OCI-LY1 (cell line): Measurements from ENCODE around the gene ZNF200.

Source experiments
- H2AFZ ChIP-seq: fragments of 200-600 bp; sonication (generic), shearing (Covaris generic); 2 replicates; pipeline ENCODE4 v1.6.0; 2014; ENCODE audit warnings: antibody characterized with exemption, mild to moderate bottlenecking, low read length
- H3F3A ChIP-seq: fragments of 200-600 bp; sonication (generic), shearing (Covaris generic); 2 replicates; pipeline ENCODE4 v1.6.0; 2014; ENCODE audit warnings: mild to moderate bottlenecking, antibody characterized with exemption, low read length, moderate library complexity; ENCODE audit not compliant: insufficient read depth
- H3K27ac ChIP-seq: fragments of 200-600 bp; sonication (generic); 2 replicates; pipeline ENCODE4 v1.5.1; 2014; ENCODE audit warnings: low read length, mixed run types, mild to moderate bottlenecking, low read depth; ENCODE audit not compliant: poor library complexity, severe bottlenecking
- H3K27me3 ChIP-seq: fragments of 200-600 bp; sonication (generic); 2 replicates; pipeline ENCODE4 v1.6.0; 2014; ENCODE audit warnings: antibody characterized with exemption, mild to moderate bottlenecking, low read length, moderate library complexity; ENCODE audit not compliant: insufficient read depth
- H3K36me3 ChIP-seq: fragments of 200-600 bp; sonication (generic); 2 replicates; pipeline ENCODE4 v1.6.1; 2014; ENCODE audit warnings: mild to moderate bottlenecking, antibody characterized with exemption, low read length, moderate library complexity, mixed read lengths; ENCODE audit not compliant: insufficient read depth
- H3K4me1 ChIP-seq: fragments of 200-600 bp; sonication (generic); 2 replicates; pipeline ENCODE4 v1.5.1; 2014; ENCODE audit warnings: mild to moderate bottlenecking, low read length, moderate library complexity; ENCODE audit not compliant: insufficient read depth, severe bottlenecking
- H3K4me2 ChIP-seq: fragments of 200-600 bp; sonication (generic), shearing (Covaris generic); 2 replicates; pipeline ENCODE4 v1.6.1; 2014; ENCODE audit warnings: low read length
- H3K4me3 ChIP-seq: fragments of 200-600 bp; sonication (generic); 2 replicates; pipeline ENCODE4 v1.5.1; 2014; ENCODE audit warnings: low read length, low read depth, mild to moderate bottlenecking, mixed read lengths; ENCODE audit not compliant: poor library complexity, severe bottlenecking
- H3K79me2 ChIP-seq: fragments of 200-600 bp; shearing (Covaris generic); 2 replicates; pipeline ENCODE4 v1.6.1; 2016; ENCODE audit warnings: mixed run types, low read length, mixed read lengths; ENCODE audit not compliant: insufficient read depth
- H3K9ac ChIP-seq: fragments of 200-600 bp; sonication (generic), shearing (Covaris generic); 2 replicates; pipeline ENCODE4 v1.6.1; 2014; ENCODE audit warnings: mild to moderate bottlenecking, low read length, mixed read lengths
- H3K9me2 ChIP-seq: fragments of 200-600 bp; sonication (generic), shearing (Covaris generic); 2 replicates; pipeline ENCODE4 v1.6.1; 2014; ENCODE audit warnings: low read depth, mild to moderate bottlenecking, low read length, mixed read lengths
- H3K9me3 ChIP-seq: fragments of 200-600 bp; shearing (Covaris generic); 2 replicates; pipeline ENCODE4 v1.6.1; 2014; ENCODE audit warnings: low read length, mixed read lengths
- H4K20me1 ChIP-seq: fragments of 200-600 bp; sonication (generic), shearing (Covaris generic); 2 replicates; pipeline ENCODE4 v1.6.0; 2016; ENCODE audit warnings: mild to moderate bottlenecking, low read length; ENCODE audit not compliant: insufficient read depth
- EZH2 ChIP-seq: fragments of 200-600 bp; sonication (generic), shearing (Covaris generic); IDR thresholded peaks from 2 replicates; pipeline ENCODE4 v1.8.0; 2017; ENCODE audit warnings: borderline replicate concordance, mixed run types, mild to moderate bottlenecking, antibody characterized with exemption, low read length, moderate library complexity, mixed read lengths
- TF ChIP-seq, protein P1 (sequence below): fragments of 200-600 bp; sonication (generic), shearing (Covaris generic); IDR thresholded peaks from 2 replicates; pipeline ENCODE4 v1.5.1; 2017; ENCODE audit warnings: mild to moderate bottlenecking, antibody characterized with exemption, low read length, moderate library complexity, mixed read lengths

ZNF200 gene

GRCh38 chr16:3215601-3216262 lies 19.2 kb downstream of the ZNF200 start:
- Histone ChIP-seq H3K27me3 (no peaks in the 10 kb centered on the region), H2AFZ (no peak overlapping the region), H3K9me3 (no peaks in the 10 kb centered on the region), H3K9me2 (no peaks in the 10 kb centered on the region), H3K27ac (no peak overlapping the region), H3K9ac (no peak overlapping the region), H3K4me1 (peaks cover 7% of the 10 kb centered on the region), H3K4me2 (no peak overlapping the region), H3F3A (no peaks in the 10 kb centered on the region), H3K36me3 (no peaks in the 10 kb centered on the region), H3K4me3 (no peak overlapping the region), H4K20me1 (no peaks in the 10 kb centered on the region), H3K79me2 (no peaks in the 10 kb centered on the region)
- TF ChIP-seq EZH2: no peak
- TF ChIP-seq, protein P1, sequence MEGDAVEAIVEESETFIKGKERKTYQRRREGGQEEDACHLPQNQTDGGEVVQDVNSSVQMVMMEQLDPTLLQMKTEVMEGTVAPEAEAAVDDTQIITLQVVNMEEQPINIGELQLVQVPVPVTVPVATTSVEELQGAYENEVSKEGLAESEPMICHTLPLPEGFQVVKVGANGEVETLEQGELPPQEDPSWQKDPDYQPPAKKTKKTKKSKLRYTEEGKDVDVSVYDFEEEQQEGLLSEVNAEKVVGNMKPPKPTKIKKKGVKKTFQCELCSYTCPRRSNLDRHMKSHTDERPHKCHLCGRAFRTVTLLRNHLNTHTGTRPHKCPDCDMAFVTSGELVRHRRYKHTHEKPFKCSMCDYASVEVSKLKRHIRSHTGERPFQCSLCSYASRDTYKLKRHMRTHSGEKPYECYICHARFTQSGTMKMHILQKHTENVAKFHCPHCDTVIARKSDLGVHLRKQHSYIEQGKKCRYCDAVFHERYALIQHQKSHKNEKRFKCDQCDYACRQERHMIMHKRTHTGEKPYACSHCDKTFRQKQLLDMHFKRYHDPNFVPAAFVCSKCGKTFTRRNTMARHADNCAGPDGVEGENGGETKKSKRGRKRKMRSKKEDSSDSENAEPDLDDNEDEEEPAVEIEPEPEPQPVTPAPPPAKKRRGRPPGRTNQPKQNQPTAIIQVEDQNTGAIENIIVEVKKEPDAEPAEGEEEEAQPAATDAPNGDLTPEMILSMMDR: no peak

DNA sequence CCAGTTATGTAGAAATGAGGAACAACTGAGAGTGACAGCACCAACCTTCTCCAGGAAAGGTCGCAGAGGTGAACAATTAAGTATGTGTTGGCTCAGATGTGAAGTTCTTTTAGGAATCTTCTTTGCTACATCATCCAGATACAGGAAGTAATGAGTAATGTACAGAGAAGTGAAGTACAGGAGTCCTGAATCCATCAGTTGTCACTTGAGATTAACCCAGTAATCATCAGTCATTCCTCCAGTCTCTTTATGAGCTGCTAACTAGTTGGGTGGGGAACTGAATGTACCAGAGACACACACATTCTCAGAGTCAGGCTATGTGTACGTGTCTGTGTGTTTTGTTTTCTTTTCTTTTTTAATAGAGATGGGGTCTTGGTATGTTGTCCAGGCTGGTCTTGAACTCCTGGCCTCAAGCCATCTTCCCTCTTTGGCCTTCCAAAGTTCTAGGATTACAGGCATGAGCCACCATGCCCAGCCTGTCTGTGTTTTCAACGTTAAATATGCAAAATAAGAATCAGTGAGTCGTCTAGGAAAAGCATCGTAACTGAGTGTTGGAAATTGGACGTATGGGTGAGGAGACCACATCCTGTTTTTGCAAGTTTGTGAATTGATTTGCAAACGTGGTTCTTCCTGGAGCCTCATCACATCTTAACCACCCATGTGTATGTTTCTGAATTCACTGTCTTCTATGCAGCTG lies 19.9 kb downstream of the ZNF200 start:
- no peak overlapping the region for H3K9ac ChIP-seq
- H3K9me2 ChIP-seq: no peaks in the 10 kb centered on the region
- H3K4me3 ChIP-seq: no peak overlapping the region
- TF ChIP-seq EZH2: no peak
- TF ChIP-seq, protein P1: no peak
- H3K79me2 ChIP-seq: no peaks in the 10 kb centered on the region
- H3F3A ChIP-seq: no peaks in the 10 kb centered on the region
- H2AFZ ChIP-seq: no peak overlapping the region
- no peaks in the 10 kb centered on the region for H3K36me3 ChIP-seq
- no peaks in the 10 kb centered on the region for H4K20me1 ChIP-seq
- H3K4me1 ChIP-seq: peaks cover 7% of the 10 kb centered on the region
- H3K4me2 ChIP-seq: no peak overlapping the region
- no peaks in the 10 kb centered on the region for H3K27me3 ChIP-seq
- H3K27ac ChIP-seq: no peak overlapping the region
- H3K9me3 ChIP-seq: no peaks in the 10 kb centered on the region

DNA sequence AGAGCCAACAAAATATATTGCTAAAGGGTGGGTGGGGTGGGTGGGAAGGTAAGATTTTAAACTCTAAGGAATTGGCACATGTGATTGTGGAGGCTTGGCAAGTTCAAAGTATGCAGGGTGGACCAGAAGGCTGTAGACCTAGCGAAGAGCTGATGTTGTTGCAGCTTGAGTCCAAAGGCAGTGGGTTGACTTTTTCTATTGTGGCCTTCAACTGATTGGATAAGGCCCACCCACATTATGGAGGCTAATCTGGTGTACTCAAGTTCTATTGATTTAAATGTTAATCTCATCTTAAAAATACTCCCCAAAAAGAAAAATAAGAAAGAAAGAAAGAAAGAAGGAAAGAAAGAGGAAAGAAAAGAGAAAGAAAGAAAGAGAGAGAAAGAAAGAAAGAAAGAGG lies 22.4 kb downstream of the ZNF200 start:
- no peak overlapping the region for H2AFZ ChIP-seq

More for the DNA sequence above, 22.4 kb downstream of the ZNF200 start:
- no peak for TF ChIP-seq EZH2
- TF ChIP-seq, protein P1: no peak
- Histone ChIP-seq H3F3A (no peaks in the 10 kb centered on the region), H4K20me1 (no peaks in the 10 kb centered on the region), H3K4me3 (no peak overlapping the region), H3K36me3 (no peaks in the 10 kb centered on the region), H3K27me3 (no peaks in the 10 kb centered on the region), H3K4me2 (no peak overlapping the region), H3K79me2 (no peaks in the 10 kb centered on the region), H3K9me2 (no peaks in the 10 kb centered on the region), H3K9me3 (peaks cover 2% of the 10 kb centered on the region; the same call in 1 of the 2 replicates), H3K27ac (no peak overlapping the region), H3K4me1 (peaks cover 7% of the 10 kb centered on the region), H3K9ac (no peak overlapping the region)
